GM18520 (cell line): Measurements from ENCODE around the gene PPEF1.
"Not testable (repeated sequence)": the region's sequence is repeated elsewhere in the genome, so short reads cannot be mapped to it uniquely, and the experiment has no call there.

Experiments used
- ATAC-seq: cut with Tn5 transposase; IDR thresholded peaks from one replicate; pipeline ENCODE4 v1.9.1; 2021; ENCODE audit not compliant: unreplicated experiment

The PPEF1 gene

DNA sequence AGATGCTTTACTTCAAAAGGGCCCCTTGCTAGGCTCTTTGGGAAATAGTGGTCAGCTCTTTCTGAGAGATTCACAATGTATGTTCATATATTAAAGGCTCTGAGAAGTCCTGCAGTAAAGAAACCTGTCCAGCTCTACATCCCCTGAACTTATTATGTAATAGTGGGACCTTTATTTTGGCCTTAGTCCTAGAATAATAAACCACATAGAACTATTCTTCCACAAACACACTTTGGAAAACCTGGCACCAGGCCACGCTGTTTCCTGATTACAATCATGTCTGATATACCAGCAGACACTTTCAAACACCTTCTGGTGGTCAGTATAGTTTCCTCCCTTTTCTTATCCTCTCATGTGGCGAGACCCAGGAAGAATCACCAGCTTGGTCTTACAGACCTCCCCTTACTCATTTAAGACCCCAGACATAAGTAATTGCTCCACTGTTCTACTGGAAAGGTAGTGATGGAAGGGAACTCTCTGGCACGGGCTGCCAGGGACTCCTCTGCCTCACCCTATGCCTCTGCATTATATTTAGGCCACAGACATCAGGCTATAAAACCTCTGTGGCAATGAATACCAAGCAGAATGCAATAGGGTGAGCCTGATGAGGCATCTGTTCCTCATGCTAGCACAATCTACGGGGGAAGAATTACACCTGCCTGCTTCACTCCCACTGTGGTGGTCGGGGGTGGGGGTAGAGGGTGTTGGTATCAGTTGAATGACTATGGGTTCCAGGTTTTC lies 5.7 kb upstream of the PPEF1 start:
- no peak for ATAC-seq

DNA sequence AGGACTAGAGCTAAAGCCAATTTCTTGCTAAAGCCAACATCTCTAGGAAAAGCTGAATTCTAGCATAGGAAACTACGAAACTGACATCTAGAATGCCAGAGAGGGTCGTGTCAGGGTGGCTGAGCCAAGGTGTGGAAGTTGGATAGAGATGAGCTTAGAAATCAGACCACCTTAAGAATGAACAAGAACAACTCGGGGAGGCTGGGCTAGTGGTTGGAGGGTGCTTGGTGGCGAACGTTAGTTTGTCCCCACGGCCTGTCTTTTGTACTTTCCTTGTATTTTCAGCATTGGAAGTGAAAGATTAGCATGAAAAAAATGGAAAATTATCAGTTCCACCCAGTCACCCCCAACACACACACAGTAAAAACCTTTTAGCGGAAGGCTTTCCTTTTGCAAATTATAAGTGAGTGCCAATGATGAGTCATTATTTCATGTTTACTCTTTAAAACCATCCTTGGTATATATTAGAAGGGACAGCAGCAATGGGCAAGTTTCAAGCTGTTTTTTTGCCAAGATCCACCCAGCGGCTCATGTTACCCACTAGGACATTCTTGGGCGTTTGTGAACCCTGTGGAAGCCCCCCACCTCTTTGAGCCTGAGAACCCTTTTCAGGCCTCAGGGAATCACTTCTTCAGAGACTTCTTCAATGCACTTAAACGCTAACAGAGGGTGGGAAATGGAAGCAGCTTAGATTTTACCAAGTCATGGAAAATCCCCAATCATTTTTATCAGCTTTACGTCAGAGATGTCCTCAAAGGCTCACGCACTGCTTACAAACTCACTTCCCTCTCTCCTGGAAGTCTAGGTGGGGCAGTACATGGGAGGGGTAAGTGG lies 4.9 kb upstream of the PPEF1 start:
- ATAC-seq = no peak

DNA sequence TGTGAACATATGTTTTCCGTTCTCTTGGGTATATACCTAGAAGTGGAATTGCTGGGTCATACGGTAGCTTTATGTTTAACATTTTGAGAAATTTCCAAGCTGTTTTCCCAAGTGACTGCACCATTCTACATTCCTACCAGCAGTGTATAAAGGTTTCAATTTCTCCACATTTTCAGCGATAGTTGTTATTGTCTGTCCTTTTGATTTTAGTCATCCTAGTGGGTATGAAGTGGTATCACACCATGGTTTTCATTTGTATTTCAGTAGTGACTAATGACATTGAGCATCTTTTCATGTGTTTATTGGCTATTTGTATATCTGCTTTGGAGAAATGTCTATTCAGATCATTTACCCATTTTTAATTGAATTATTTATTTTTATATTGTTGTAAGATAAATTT lies 2.4 kb downstream of the PPEF1 start:
- ATAC-seq = no peak

DNA sequence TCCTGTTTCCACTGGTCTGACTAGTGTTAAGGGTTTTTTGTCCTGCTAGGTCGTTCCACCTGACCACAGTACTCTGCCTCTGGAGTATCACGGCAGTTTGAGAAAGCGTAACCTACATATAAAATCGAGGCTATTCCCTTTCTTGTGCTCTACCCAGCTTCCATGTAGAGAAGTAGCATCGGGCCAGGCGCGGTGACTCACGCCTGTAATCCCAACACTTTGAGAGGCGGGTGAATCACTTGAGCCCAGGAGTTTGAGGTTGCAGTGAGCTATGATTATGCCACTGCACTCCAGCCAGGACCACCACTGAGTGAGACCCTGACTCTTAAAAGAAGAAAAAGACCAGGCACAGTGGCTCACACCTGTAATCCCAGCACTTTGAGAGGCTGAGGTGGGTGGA lies 7.5 kb downstream of the PPEF1 start:
- ATAC-seq = no peak

DNA sequence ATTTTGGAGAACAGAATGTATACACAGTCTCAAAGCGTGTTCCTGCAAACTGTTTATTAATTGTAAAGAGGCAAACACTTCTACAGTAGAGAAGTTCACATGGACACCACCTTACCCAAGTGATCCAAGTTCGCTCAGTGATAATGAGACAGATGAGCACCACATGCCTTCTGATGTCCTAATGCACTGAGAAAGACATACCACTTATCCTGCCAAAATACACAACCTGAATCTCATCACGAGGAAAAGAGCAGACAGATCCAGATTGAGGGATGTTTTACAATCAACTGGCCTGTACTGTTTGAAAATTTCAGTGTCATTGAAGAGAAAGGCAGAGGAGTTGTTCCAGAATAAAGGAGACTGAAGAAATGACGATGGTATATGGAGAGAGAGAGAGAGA lies 12.4 kb downstream of the PPEF1 start:
- no peak for ATAC-seq

DNA sequence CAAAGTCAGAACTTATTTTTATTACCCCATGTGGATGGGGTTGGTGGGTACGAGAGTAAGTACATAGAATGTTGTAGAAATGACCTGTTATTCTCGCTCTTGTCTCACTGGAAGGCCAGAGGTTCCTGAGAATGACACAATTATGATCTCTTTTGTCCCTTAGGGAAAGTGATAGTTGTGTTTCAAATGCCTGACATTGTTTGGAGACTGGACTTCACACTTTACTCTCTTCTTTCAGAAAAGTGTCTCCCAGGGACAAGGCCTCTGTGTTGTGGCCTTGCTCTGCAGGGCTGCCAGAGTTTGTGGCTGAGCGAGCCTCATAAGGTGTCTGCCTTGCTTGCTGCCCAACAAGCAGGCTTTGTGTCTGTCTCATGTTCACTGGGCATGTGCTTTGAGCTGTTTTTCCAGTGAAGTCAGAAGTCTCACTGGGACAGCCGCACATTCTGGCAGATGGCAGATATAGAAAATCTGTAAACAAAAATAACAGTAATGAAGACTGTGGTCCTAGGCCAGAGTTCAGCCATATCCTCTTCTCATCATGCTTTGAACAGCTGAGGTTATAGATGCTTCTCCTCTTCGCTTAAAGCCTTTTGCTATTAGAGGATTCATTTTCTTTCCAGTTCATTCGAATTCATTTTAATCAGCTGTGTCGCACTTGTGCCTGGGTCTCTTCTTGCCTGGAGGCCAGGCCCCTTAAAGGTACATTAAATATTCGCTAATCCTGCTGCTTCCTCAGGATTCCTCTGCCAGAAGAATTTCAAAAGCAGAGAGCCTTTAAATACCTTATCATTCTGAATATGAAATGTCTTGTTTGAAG lies 14.4 kb downstream of the PPEF1 start:
- no peak for ATAC-seq

DNA sequence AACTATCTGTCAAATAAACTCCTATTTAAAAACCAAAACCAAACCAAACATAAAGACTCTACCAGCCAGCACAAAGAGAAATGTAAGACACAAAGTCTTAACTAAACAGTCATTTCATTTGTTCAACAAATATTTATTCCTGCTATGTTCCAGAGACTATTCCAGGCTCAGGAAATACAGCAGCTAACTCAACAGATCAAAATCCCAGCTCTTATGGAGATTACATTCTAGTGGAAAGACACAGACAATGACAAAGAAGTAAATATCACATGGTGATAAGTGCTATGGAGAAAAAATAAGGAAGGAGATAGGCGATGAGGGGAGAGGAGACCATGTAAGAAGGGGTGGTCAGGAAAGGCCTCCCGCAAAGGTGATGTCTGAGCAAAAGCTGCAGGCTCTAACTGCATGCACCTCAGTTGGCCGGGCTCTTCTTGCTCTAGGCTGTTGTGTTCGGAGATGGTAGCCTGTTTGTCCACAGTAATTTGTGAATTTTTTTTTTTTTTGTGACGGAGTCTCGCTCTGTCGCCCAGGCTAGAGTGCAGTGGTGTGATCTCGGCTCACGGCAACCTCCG lies 15.1 kb downstream of the PPEF1 start:
- ATAC-seq = no peak

DNA sequence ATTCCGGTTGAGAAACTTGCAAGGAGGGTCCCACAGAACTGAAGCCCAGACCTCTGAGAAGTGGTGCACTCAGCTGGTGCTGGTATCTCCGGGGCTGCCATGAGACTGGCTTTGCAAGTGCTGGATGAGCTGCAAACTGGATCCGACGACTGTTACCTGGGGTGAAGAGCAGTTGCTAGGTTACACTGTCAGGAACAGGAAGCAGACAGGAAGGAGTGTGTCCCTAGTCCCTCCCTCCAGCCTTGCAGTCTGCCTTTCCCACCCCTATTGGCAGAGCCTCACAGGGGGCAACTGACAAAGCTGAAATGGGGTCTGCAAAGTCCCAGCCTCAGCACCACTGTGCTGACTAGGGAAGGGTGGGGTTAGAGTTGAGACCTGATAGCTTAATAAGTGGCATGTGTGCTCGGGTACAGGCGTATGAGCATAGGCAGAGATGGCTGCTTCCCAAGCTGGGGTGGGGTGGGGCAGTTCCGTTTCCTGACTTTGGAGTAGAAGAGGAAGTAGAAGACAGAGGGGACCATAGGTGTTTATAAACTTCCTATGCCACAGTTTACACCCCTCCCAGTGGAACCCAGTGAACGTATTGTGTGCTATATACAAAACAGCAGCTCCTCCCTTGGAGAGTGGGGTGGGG lies 18.0 kb downstream of the PPEF1 start:
- no peak for ATAC-seq

DNA sequence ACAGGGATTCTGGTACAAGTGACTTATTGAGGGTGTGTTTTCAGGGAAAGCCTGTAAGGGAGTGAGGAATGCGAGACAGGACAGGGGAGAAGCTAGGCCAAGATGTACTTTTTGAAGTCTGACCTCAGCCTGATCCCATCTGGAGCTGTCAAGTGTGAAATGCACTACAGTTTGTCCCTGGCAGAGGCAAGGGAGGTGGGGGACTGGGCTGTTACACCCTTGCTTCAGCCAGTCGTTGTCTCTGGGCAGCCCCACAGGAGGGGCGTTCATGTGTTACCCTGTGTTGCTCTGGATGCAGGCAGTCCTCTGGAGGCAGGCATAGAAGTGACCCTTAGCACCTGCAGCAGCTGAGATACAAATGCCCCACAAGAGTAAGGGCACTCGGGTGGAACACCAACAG lies 25.8 kb downstream of the PPEF1 start:
- ATAC-seq = no peak

DNA sequence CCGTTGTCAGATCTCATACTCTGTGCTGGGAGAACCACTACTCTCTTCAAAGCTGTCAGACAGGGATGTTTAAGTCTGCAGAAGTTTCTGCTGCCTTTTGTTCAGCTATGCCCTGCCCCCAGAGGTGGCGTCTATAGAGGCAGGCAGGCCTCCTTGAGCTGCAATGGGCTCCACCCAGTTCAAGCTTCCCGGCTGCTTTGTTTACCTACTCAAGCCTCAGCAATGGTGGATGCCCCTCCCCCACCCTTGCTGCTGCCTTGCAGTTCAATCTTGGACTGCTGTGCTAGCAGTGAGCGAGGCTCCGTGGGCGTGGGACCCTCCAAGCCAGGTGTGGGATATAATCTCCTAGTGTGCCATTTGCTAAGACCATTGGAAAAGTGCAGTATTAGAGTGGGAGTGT lies 32.2 kb downstream of the PPEF1 start:
- not testable (repeated sequence) for ATAC-seq

DNA sequence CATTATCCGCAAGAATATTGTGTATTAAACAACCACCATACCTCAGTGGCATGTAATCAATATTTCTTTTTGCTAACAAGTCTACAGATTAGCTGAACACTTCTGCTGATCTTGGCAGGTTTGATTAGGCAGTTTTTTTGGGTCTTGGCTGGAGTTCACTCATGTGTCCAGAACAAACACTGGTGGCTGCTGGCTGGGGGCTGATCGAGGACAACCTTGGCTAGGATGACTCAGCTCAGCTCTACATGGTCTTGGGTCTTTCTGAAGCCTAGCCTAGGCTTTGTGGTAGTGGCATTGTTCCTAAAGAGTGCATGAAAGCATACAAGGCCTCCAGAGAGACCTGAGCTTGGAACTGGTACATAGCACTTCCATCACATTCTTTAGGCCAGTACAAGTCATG lies 41.1 kb downstream of the PPEF1 start:
- no peak for ATAC-seq

DNA sequence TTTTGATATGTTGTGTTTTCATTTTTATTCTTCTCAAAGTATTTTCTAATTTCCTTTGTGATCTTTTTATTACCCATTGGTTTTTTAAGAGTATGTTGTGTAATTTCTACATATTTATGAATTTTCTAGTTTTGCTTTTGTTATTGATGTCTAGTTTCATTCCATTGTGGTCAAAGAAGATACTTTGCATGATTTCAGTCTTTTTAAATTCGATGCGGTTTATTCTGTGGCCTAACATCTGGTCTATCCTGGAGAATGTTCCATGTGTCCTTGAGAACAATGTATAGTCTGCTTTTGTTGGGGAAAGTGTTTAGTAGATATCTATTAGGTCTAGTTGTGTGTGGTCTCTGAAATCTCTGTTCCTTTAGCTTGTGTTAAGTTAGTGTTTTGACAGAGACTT lies 46.2 kb downstream of the PPEF1 start:
- ATAC-seq = no peak

DNA sequence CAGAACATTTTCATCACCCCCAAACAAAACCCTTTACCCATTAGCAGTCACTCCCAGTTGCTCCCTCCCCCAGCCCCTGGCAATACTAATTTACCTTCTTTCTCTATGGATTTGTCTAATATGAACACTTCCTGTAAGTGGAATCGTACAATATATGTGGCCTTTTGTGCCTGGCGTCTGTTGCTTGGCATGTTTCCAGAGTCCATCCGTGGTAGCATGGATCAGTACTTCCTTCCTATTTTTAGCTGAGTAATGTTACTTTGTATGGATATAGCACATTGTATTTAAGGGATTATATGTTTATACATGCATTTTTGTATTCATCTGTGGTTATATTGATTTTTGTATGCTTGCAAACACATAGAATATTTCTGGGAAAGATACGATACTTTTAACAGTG lies 48.2 kb downstream of the PPEF1 start:
- no peak for ATAC-seq

DNA sequence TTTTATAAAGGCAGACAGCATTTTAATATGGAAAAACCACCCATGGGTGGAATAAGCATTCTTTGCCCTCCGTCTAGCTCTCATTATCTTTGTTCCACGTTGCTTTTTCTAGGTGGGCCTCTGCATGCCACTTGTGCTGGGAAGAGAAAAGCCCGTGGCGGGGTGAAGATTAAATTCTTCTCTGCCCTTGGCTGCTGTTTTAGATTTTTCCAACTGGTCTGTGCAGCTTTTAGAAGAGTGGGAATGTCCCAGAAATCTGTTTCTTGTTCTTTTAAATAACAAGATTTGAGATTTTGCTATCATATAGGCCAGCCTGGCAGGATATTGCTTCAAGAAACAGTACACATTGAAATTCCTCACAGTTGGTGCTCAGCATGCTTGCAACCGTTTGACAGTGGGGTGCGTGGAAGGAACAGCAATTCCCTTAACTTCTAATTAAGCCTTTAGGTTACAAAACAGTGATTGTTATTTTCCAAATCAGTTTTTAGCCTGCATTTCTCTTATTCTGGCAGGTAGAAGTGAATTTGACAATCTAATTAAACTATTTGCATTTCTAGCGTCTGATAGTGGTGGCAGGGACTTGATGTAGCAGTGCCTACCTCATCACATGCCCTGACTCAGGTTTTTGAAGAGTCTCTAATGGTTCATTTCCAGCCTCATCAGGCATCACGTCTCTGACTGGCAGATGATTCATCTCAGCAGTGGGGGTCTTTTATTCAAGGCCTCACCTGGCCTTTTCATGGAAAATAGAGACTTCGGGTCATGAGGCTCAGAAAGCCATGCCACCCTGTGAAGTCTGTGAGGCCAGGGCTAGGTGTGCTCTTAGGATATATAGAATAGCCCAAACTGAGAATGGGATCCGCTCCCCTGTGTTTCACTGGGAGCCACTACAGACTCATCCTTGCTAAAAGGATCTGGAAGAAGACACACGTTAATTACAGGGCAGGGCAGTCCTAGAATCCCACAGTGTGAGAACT lies 50.8 kb downstream of the PPEF1 start:
- no peak for ATAC-seq

DNA sequence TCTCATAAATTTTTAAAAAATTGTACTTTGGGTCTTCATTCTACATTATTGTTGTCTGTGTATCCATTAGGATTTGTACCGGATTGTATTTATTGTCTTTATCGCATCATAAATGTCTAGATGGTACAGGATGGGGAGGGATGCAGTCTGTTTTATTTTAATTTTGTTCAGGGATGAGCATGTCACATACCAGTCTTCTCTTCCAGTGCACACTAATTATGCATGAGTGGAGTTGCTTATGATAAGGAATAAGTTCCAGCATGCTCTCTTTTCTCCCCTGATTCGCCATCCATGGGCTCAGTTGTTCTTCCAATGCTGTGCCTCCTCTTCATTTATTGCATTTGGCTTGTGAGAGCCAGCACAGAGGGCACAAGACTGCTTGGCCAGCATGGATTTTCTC lies 54.3 kb downstream of the PPEF1 start:
- no peak for ATAC-seq

DNA sequence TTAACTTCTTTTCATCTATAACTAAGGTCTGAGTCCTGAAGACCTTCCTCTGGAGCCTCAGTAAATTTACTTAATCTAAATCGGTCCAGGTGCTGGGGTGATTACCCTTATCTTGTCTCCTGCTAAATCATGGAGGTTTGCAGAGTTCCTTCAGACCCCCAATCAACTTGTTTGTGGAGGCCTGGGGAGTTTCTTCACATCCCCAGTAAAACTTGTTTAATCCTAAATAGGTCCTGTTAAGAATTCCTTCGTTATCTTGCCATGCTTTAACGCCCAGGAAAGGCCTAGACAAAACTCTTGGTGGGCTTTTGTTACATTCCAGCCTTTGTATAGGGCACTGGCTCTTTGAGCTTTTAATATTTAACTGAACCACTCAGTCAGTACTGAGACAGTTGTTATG lies 55.7 kb downstream of the PPEF1 start:
- ATAC-seq = not testable (repeated sequence)

DNA sequence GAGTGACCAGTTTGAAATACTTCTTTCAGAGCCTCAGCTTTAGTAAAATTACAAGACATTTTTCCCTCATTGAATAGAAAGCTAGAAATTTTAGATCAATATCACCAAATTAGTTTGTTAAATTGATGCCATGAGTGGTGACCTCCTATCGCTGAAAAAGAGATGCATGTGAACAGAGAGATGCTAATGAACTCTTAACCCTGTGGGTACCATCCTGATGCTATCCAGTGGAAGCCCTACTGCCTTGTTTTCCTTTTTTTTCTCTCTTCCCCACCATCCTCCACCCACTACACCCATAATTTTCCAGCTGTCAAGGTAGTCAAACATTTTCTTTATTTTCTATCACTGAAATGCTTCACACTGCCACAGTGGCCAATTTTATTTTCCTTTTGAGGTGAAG lies 61.9 kb downstream of the PPEF1 start:
- ATAC-seq = no peak

DNA sequence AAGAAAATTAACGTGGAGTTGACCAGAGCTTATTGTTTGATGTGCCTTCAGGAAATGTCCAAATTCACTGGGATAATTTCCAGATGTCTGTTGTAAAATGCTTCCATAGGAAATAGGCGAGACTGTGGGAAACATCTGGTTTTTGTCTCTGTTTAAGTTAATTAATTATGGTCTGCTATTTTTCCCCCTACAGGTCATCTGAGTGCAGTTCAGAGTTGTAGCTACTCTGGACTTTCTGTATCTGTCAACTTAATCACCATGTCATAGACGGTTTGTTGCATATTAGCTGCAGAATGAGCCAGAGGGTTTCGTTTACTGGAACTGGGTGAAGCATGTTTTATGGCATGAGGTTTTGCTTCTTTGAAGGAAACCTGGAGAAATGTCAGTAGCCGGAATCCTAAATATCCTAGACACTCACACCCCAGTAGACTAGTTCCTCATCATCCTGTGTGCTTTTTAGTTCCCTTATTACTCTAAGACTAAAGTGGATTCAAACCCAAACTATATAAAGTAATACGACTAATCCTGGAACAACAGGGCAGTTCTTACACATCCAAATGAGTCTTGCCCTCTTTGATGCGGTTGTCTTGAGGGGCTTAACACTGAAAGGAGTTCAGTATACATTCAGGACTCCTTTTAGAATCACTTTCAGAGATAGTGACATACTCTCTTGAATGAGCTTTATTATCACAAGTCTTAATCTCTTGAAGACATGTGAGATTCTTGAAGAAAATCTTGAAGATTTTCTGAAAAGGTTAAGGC lies 62.5 kb downstream of the PPEF1 start:
- no peak for ATAC-seq

DNA sequence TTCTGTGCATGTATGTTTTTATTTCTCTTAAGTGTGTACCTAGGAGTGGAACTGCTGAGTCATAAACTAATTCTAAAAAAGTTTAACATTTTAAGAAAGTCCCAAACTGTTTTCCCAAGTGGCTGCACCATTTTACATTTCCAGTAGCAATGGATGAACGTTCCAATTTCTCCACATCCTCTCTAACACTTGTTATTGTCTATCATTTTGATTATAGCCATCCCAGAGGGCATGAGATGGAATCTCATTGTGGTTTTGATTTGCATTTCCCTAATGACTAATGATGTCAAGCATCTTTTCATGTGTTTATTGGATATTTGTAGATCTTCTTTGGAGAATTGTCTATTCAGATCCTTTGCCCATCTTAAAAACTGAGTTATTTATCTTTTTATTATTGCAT lies 82.5 kb downstream of the PPEF1 start:
- no peak for ATAC-seq
